Right lobe of liver (tissue), 4 donors: ENCODE results near the gene SEMA7A.

Experiments
- POLR2A ChIP-seq: fragments of 450-650 bp; IDR thresholded peaks from one replicate; pipeline ENCODE4 v1.6.1; 2017; ENCODE audit warnings: antibody characterized with exemption, mild to moderate bottlenecking
- TF ChIP-seq, protein P1 (sequence below), 4 donors: fragments of 200-600 bp in 3 of 4; fragments of 450-650 bp in 1 of 4; IDR thresholded peaks; one replicate each; pipeline versions ENCODE4 v1.5.1 to v1.8.0; 2016 to 2022; ENCODE audit warnings: antibody characterized with exemption in 4 of 4, mild to moderate bottlenecking in 2 of 4
- donor health status: DM: no; HTN: no; CAD: no.
- donor health status: DM: no; HTN: no; CAD: no.
- donor health status: DM: no; HTN: yes; CAD: no.

DNA sequence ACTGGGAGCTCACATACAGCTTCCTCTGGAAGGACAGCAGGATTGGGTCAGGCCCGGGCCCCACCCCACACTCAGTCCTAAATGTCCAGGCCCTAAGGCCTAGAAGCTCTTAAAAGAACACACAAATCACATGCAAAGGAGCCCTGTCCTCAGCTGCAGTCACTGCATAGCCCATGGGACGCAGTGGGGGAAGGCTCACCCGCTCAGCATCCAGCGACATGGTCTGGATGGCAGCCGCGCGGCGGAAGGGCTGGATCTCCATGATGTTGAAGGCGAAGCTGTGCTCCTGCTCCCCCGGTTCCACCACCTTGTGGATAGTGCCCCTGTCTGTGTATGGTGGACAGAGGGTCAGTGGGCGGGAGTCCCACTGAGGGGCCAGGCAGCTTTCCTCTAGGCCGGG lies 22.1 kb downstream of the SEMA7A start:
- TF ChIP-seq, protein P1, sequence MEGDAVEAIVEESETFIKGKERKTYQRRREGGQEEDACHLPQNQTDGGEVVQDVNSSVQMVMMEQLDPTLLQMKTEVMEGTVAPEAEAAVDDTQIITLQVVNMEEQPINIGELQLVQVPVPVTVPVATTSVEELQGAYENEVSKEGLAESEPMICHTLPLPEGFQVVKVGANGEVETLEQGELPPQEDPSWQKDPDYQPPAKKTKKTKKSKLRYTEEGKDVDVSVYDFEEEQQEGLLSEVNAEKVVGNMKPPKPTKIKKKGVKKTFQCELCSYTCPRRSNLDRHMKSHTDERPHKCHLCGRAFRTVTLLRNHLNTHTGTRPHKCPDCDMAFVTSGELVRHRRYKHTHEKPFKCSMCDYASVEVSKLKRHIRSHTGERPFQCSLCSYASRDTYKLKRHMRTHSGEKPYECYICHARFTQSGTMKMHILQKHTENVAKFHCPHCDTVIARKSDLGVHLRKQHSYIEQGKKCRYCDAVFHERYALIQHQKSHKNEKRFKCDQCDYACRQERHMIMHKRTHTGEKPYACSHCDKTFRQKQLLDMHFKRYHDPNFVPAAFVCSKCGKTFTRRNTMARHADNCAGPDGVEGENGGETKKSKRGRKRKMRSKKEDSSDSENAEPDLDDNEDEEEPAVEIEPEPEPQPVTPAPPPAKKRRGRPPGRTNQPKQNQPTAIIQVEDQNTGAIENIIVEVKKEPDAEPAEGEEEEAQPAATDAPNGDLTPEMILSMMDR (IDR thresholded peaks at IDR 0.05), result no peak
- TF ChIP-seq POLR2A, result no peak
